ENCODE measurements around the gene LMO2.

The LMO2 gene

GRCh38 chr11:33885338-33886005 is 6.4 kb downstream of the LMO2 start:
- no peak for DNase-seq

GRCh38 chr11:33884601-33885000 is 7.3 kb downstream of the LMO2 start:
- DNase-seq: no peak

- DNase-seq: no peak
Observed at GRCh38 chr11:33884035-33884434, 7.8 kb downstream of the LMO2 start.

- DNase-seq: no peak
Observed at GRCh38 chr11:33881651-33882503, 10.0 kb downstream of the LMO2 start.

GRCh38 chr11:33880979-33881378 is 10.9 kb downstream of the LMO2 start:
- no peak for DNase-seq

- no peak for DNase-seq
Observed at GRCh38 chr11:33879375-33879774, 12.5 kb downstream of the LMO2 start.

- DNase-seq: no peak
Observed at GRCh38 chr11:33877038-33877437, 14.8 kb downstream of the LMO2 start.

- no peak for DNase-seq
Observed at GRCh38 chr11:33875621-33876294, 16.1 kb downstream of the LMO2 start.

GRCh38 chr11:33874910-33875490 is 16.9 kb downstream of the LMO2 start:
- DNase-seq: no peak

GRCh38 chr11:33874433-33874832 is 17.4 kb downstream of the LMO2 start:
- no peak for DNase-seq

- DNase-seq: no peak
Observed at GRCh38 chr11:33869481-33870422, 22.1 kb downstream of the LMO2 start.

GRCh38 chr11:33868647-33869461 is 23.0 kb downstream of the LMO2 start:
- no peak for DNase-seq

GRCh38 chr11:33867996-33868646 is 23.8 kb downstream of the LMO2 start:
- no peak for DNase-seq

- no peak for DNase-seq
Observed at GRCh38 chr11:33867561-33867960, 24.3 kb downstream of the LMO2 start.

- DNase-seq: no peak
Observed at GRCh38 chr11:33866936-33867335, 24.9 kb downstream of the LMO2 start.

- DNase-seq: no peak
Observed at GRCh38 chr11:33864479-33864878, 27.4 kb downstream of the LMO2 start.

- DNase-seq: no peak
Observed at GRCh38 chr11:33863418-33864172, 28.3 kb downstream of the LMO2 start.

GRCh38 chr11:33861941-33862589 is 29.8 kb downstream of the LMO2 start:
- no peak for DNase-seq

- DNase-seq: no peak
Observed at GRCh38 chr11:33861386-33861785, 30.5 kb downstream of the LMO2 start.
